H1 (cell line): ENCODE results near the gene KIF26A. TPM values are rescaled to one million over a fixed set of nuclear protein-coding genes. Genes with fewer than 3 reads are reported as not detected.

Experiments
- BACH1 ChIP-seq: IDR thresholded peaks from 2 replicates; pipeline ENCODE4 v1.6.1; 2012; ENCODE audit warnings: low read length, improper control_type of control experiment
- CBX5 ChIP-seq: fragments of 300-800, 300-1000 bp; sonication (generic); IDR thresholded peaks from 2 replicates; pipeline ENCODE4 v1.7.1; 2016; ENCODE audit warnings: antibody characterized with exemption, low read length, low read depth
- CHD7 ChIP-seq: fragments of 300-600 bp; sonication (generic); IDR thresholded peaks from 2 replicates; pipeline ENCODE4 v1.7.1; 2012; ENCODE audit warnings: low read length, moderate library complexity, mild to moderate bottlenecking, inconsistent platforms; ENCODE audit not compliant: insufficient replicate concordance
- RAD21 ChIP-seq, 2 experiments: IDR thresholded peaks in 1 of 2; conservative IDR thresholded peaks in 1 of 2; 2 replicates each; pipeline ENCODE4 v1.6.1; 2011; ENCODE audit warnings: low read depth in 2 of 2, low read length in 2 of 2, improper control_type of control experiment in 1 of 2, inconsistent platforms in 1 of 2, mild to moderate bottlenecking in 1 of 2, moderate library complexity in 1 of 2
- SUZ12 ChIP-seq: fragments of 200-600 bp; sonication (generic); IDR thresholded peaks from 2 replicates; pipeline ENCODE4 v1.6.1; 2012; ENCODE audit warnings: mild to moderate bottlenecking, inconsistent platforms, low read length, moderate library complexity, mixed read lengths
- TCF12 ChIP-seq: IDR thresholded peaks from 2 replicates; pipeline ENCODE4 v1.6.1; 2011; ENCODE audit warnings: low read depth, mild to moderate bottlenecking, low read length
- USF2 ChIP-seq: IDR thresholded peaks from 2 replicates; pipeline ENCODE4 v1.6.1; 2011; ENCODE audit warnings: low read length, improper control_type of control experiment
- YY1 ChIP-seq: IDR thresholded peaks from 2 replicates; pipeline ENCODE4 v1.6.1; 2011; ENCODE audit warnings: low read depth, mild to moderate bottlenecking, low read length
- polyA plus RNA-seq, 7 experiments: library from polyadenylated mRNA; depleted of rRNA in 3 of 7; stranded (reverse) in 5 of 7; unstranded in 2 of 7; fragments of >200 nt in 5 of 7; fragments of 200-250 nt in 2 of 7; gene quantifications; 1 replicate in 5 of 7; 2 replicates in 1 of 7; 4 replicates in 1 of 7; pipeline versions ENCODE4 v1.2.1 to v1.2.3, GENCODE V29; 2011 to 2013; ENCODE audit warnings: missing spikeins in 2 of 7, mixed read lengths in 2 of 7
- total RNA-seq: library from RNA; stranded (reverse); fragmentation: NEBNext Ultra II Directional; extraction: Animal tissue kit (Norgen Biotek cat#: 25700); gene quantifications from 2 replicates; pipeline ENCODE4 v1.2.1, GENCODE V29; 2021

The KIF26A gene
- total and polyA plus RNA-seq, 2 of the 8 experiments (the other 6 are each of a cell fraction or from before 2014, with no cell fraction given), result 11.5 to 41.6 TPM

GRCh38 chr14:104129556-104129955 lies 8.8 kb upstream of the KIF26A start (continued):
- TF ChIP-seq CHD7, result no peak
- TF ChIP-seq YY1, result no peak
- no peak for TF ChIP-seq CBX5
- no peak for TF ChIP-seq BACH1
- TF ChIP-seq TCF12, result no peak
- no peak for TF ChIP-seq RAD21 (IDR thresholded peaks at IDR 0.05 in 1 of 2, conservative IDR thresholded peaks at IDR 0.05 in 1 of 2; ENCODE audit: low read depth in 2 of 2, low read length in 2 of 2)
- no peak for TF ChIP-seq SUZ12
- TF ChIP-seq USF2, result no peak
